Measurements from ENCODE around the gene TRIP12. TPM values are rescaled to one million over a fixed set of nuclear protein-coding genes. Genes with fewer than 3 reads are reported as not detected.
A peak's percentile ranks its signal among the peaks of the same experiment; 100 is the strongest.

Gene TRIP12
- total and polyA plus RNA-seq, 2 of the 4 experiments (the other 2 are of a cell fraction) = 51.6 to 209 TPM

- Histone ChIP-seq H4K20me1 (ENCODE audit: insufficient read depth, low read length) (no peaks in the 10 kb centered on the region), H2AFZ (replicated peaks; ENCODE audit: low read length, poor library complexity) (no peak overlapping the region), H2BK5ac (ENCODE audit: low read depth, low read length, poor library complexity, severe bottlenecking) (no peak overlapping the region), H3K23ac (ENCODE audit: low read depth, low read length) (no peak overlapping the region), H3K4me1 (ENCODE audit: control insufficient read depth, insufficient read depth, low read length) (peaks cover 5% of the 10 kb centered on the region; the same call in 1 of the 2 replicates), H3K18ac (ENCODE audit: low read depth, low read length) (no peak overlapping the region), H4K8ac (ENCODE audit: low read depth in 2 of 2, low read length in 2 of 2) (no peak overlapping the region), H2BK15ac (ENCODE audit: low read depth, low read length) (no peak overlapping the region), H4K5ac (ENCODE audit: low read depth, low read length) (no peak overlapping the region), H3K14ac (replicated peaks; ENCODE audit: low read depth, low read length) (no peak overlapping the region), H2AK5ac (ENCODE audit: low read depth, low read length) (no peak overlapping the region), H3K4me3 (ENCODE audit: insufficient read depth, low read depth, low read length) (no peak overlapping the region), H3K27ac (ENCODE audit: insufficient read depth, low read length) (no peak overlapping the region), H2AK9ac (replicated peaks; ENCODE audit: low read depth, low read length, poor library complexity) (no peak overlapping the region), H3K9me1 (ENCODE audit: insufficient read depth, low read length) (peaks cover 6% of the 10 kb centered on the region; the same call in 1 of the 2 replicates), H3K36me3 (ENCODE audit: control insufficient read depth, insufficient read depth, low read length) (no peaks in the 10 kb centered on the region), H3K79me1 (ENCODE audit: low read depth in 1 of 2, low read length in 2 of 2) (no peaks in the 10 kb centered on the region), H3K4ac (ENCODE audit: low read depth, low read length) (no peak overlapping the region), H3K27me3 (ENCODE audit: control insufficient read depth, insufficient read depth, low read length) (no peaks in the 10 kb centered on the region), H3K56ac (ENCODE audit: extremely low read depth, insufficient read depth, low read length) (no peak overlapping the region), H3K9me3 (ENCODE audit: control insufficient read depth, insufficient read depth, low read length) (no peaks in the 10 kb centered on the region), H3K9ac (ENCODE audit: low read depth, low read length) (no peak overlapping the region), H2BK20ac (ENCODE audit: low read depth, low read length) (0 out of 2 replicates have a peak overlapping the region, but pooled peaks have one; percentile 24), H4K91ac (ENCODE audit: insufficient read depth, low read depth, low read length) (no peak overlapping the region), H2BK120ac (ENCODE audit: low read depth, low read length) (no peak overlapping the region; the same call in 1 of the 2 replicates), H3K4me2 (ENCODE audit: low read depth, low read length) (no peak overlapping the region)
- in situ Hi-C loops (cut with MboI; ENCODE audit: low sequenced_read_pairs) = no loop called here
- 80% methylated on average over 1 of the region's 8 CpGs; no CpG with 5 or more reads in 1 of the 2 experiments for WGBS, 2 experiments (ENCODE audit: extremely low coverage in 2 of 2, insufficient read length in 1 of 2)
- dilution Hi-C loops (cut with HindIII; ENCODE audit: low sequenced_read_pairs, unreplicated experiment) = no loop called here
- ChIA-PET POLR2A (ENCODE audit: unreplicated experiment) (no interaction called here), CTCF (no interaction called here)
- DNase-seq (no peak), ATAC-seq (ENCODE audit: low read depth) (no peak)
- BruUV-seq (replicated peaks) = no TSS peak
- TF ChIP-seq MAZ (IDR thresholded peaks at IDR 0.05; ENCODE audit: borderline replicate concordance, low read depth, low read length) = no peak
- TF ChIP-seq ELK1 (IDR thresholded peaks at IDR 0.05; ENCODE audit: borderline replicate concordance, low read depth, low read length) = no peak
- TF ChIP-seq MXI1 (IDR thresholded peaks at IDR 0.05; ENCODE audit: borderline replicate concordance, low read depth, low read length) = no peak
- TF ChIP-seq RAD21 (IDR thresholded peaks at IDR 0.05; ENCODE audit: low read length) = no peak
- TF ChIP-seq FOS (IDR thresholded peaks at IDR 0.05; ENCODE audit: low read depth, low read length) = no peak
- TF ChIP-seq SMC3 (IDR thresholded peaks at IDR 0.05; ENCODE audit: low read depth, low read length) = no peak
- no peak for TF ChIP-seq USF2 (IDR thresholded peaks at IDR 0.05; ENCODE audit: low read depth, low read length)
- no peak for TF ChIP-seq CEBPB (IDR thresholded peaks at IDR 0.05; ENCODE audit: low read depth, low read length)
- intact Hi-C loops (cut with micrococcal nuclease) = no loop called here
These were observed 20.9 kb upstream of the TRIP12 start for GRCh38 chr2:229942671-229943070.
